Stimulated activated CD4-positive, alpha-beta T cell treated with anti-CD3 and anti-CD28 coated beads, Interleukin-12 subunit alpha, Interleukin-12 subunit beta, amount 100 ng/mL, for 24 hours (primary cell): ENCODE measurements around the gene B3GNT7.
"Not testable (repeated sequence)": the region's sequence is repeated elsewhere in the genome, so short reads cannot be mapped to it uniquely, and the experiment has no call there.

Experiments
- DNase-seq, 2 experiments: peaks; one replicate each; pipeline ENCODE4 v3.0.0-alpha.2; 2020; ENCODE audit warnings: low read depth in 2 of 2

B3GNT7 gene

DNA sequence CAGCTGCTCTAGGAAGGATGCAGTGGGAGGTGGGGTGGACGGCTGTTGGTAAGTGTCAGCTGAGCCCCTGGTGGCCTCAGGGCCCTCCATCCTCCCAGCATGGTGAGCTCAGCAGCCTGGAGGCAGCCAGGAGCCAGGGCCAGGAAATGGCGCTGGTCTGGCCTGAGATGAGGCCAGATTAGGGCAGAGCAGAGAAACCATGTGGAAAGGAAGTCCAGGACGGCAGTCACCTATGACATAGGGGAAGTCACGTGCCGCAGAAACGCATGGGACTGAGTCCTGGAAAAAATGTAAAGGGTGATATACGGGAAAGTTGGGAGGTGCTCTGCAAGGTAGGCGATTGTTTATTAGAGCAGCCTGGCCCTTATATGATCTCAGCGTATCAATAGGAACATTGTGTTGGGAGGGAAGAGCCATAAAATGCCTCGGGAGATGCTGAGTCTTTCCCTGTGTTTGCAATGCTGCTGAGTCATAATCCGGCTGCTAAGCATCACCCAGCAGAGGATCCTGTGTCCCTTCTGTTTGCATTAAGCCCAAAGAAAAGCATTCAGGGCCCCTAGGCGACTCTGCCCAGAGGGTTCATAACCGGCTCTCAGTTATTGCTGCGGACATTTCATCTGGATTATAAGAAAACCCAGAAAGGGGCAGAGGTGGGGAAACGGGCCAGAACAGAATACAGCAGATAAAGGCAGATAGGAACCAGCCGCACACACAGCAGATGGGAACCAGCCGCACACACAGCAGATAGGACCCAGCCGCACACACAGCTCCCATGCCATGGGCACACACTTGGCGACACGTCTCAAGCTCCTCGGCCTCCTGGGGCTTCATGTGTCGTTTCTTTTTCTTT, 30.3 kb upstream of the B3GNT7 start:
- no peak for DNase-seq

- no peak for DNase-seq
Observed at GRCh38 chr2:231367178-231367577, 28.3 kb upstream of the B3GNT7 start.

DNA sequence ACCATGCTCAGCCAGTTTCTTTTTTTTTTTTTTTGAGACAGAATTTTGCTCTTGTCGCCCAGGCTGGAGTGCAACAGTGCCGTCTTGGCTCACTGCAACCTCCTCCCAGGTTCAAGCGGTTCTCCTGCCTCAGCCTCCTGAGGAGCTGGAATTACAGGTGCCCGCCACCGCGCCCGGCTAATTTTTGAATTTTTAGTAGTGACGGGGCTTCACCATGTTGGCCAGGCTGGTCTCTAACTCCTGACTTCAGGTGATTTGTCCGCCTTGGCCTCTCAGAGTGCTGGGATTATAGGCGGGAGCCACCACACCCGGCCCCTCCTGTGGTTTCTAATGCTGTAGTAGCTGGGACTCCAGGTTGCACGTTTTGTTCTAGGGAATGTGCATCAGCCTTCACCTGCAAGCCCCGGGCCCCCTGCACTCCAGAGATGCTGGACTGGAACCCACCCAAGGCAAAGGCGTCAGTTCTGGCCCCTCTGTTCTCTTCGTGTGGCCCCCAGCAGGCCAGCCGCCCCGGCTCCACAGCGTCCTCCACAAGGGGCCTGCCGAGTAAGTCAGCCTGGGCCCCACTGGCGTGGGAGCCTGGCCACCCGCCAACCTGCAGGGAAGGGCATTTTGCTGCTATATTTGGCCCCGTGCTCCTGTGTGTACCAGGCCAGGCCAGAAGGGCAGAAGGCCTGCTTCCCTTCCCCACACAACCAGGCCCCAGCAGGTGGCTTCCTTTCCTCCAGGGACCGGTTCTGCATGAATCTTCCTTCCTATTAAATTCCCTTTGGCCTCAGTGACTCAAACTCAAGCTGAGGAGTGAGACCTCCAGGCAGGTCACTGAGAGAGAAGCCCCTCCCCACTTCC, 25.7 kb upstream of the B3GNT7 start:
- DNase-seq, result no peak

DNA sequence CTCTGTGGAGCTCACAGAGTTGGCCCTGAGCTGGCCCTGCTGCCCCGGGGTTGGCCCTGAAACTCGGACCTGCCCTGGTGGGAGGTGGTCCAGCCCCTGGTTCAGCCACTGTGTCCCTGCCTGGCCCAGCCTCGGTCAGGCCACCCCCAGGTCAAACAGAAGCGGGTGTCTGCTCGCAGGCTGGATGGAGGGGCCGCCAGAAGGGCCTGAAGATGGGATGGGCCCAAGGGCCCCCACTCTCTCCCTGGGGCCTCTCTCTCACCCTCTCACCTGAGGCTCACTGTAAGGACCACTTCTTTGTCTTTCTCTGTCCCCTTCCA, 25.1 kb upstream of the B3GNT7 start:
- no peak for DNase-seq

- DNase-seq, result no peak
Observed at GRCh38 chr2:231370749-231371429, 24.6 kb upstream of the B3GNT7 start.

DNA sequence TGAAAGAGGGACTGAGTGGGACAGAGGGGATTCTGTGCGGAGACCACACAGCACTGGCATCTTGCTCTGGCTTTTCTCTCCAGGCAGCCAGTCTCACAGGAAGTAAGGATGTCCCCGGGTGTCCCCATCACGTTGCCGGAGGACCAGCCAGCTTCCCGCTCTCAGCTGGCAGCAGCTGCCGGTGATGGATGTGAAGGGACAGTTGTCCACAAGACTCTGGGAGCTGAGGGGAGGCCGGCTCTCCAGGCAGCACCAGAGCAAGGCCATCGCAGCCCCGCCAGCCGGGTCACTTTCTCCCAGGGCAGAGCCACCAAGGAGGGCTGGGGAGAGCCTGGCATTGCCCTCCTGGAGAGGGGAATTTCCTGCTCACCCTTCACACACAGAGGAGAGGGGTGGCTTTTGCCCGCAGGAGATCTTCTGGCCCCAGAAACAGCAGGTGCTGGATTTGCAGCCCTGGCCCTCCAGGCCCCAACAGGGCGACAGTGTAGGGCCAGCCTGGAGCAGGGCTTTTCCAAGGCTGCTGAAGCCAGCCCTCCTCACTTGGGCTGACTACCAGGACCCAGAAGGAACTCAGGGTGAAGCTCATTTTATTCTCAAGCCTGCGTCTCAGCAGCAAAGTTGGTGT, 24.0 kb upstream of the B3GNT7 start:
- no peak for DNase-seq

GRCh38 chr2:231372326-231372725, 23.2 kb upstream of the B3GNT7 start:
- no peak for DNase-seq

- no peak for DNase-seq
Observed at GRCh38 chr2:231373184-231373583, 22.3 kb upstream of the B3GNT7 start.

- DNase-seq, result no peak
Observed at GRCh38 chr2:231373786-231374349, 21.6 kb upstream of the B3GNT7 start.

GRCh38 chr2:231374771-231375170, 20.7 kb upstream of the B3GNT7 start:
- DNase-seq, result no peak

- not testable (repeated sequence) for DNase-seq
Observed at GRCh38 chr2:231375994-231376615, 19.4 kb upstream of the B3GNT7 start.

DNA sequence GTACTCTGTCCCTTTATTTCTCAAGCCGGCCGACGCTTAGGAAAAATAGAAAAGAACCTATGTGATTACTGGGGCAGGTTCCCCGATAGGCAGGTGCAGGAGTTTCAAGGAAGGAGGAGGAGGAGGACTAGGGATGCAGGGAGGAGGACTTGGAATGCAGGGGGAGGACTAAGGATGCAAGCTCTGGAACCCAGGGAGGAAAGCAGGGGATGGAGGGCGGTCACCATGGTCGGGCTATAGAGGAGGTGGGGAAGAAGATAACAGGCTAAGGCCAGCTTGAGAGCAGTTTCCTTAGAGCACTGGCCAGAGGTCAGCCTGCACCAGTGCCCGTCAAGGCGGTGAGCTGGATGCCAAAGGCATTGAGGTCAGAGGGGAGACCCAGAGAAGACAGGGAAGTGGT, 18.7 kb upstream of the B3GNT7 start:
- no peak for DNase-seq

- DNase-seq, result no peak
Observed at GRCh38 chr2:231378026-231378722, 17.3 kb upstream of the B3GNT7 start.

DNA sequence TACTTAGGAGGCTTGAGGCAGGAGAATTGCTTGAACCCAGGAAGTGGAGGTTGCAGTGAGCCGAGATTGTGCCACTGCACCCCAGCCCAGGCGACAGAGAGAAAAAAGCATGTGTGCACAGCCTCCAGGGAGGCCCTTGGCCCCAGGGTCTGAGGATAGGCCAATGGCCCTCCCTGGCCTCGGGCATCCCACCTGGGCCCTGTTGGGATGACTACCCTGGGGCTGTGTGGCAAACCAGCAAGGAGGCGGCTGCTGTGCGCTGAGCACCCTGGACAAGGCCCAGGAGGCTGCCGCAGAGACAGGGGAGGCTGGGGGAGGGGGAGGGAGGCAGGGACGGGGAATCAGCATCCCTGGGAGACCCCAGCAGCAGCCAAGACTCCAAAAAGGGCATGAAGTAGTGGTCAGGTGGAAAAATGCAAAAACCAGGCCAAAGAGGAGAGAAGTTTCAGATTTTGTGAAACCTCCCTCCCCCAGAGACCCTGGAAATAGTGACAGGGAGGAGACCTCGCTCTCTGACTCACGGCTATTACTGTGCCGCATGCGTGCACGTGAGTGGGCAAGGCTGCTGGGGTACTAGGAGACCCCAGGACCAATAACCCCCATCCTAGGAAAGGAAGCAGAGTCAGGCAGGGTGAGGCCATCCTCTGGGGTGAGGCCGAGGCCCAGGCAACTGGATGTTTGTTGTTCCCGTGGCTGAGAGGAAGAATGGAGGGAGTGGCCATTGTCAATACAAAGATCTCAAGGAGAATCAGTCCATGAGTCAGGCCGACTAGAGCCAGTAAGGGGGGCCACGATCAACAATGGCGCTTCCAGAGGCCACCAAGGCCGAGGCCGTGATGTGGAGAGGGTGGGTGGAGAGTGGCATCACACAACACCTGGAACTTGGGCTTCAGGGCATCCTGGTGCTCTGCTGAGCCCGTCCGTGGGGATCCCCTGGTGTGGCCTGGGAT, 16.0 kb upstream of the B3GNT7 start:
- no peak for DNase-seq

DNA sequence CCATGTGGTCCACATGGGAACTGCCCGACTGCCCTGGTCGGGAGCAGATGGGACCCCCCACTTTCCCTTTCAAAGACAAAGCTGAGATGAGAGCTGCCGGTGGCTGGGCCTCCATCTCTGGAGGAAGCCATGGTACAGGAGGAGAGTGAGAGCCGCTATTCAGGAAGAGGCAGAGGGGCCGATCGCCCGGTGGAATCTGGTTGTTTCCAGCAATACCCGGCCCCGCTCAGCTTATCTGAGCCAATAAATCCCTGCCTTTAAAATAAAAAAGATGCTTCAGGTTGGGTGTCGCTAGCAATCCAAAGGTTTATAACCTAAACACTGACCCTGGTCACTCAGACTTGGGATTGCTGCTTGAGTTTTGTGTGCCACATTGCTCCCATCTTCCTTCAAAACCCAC, 15.2 kb upstream of the B3GNT7 start:
- no peak for DNase-seq

DNA sequence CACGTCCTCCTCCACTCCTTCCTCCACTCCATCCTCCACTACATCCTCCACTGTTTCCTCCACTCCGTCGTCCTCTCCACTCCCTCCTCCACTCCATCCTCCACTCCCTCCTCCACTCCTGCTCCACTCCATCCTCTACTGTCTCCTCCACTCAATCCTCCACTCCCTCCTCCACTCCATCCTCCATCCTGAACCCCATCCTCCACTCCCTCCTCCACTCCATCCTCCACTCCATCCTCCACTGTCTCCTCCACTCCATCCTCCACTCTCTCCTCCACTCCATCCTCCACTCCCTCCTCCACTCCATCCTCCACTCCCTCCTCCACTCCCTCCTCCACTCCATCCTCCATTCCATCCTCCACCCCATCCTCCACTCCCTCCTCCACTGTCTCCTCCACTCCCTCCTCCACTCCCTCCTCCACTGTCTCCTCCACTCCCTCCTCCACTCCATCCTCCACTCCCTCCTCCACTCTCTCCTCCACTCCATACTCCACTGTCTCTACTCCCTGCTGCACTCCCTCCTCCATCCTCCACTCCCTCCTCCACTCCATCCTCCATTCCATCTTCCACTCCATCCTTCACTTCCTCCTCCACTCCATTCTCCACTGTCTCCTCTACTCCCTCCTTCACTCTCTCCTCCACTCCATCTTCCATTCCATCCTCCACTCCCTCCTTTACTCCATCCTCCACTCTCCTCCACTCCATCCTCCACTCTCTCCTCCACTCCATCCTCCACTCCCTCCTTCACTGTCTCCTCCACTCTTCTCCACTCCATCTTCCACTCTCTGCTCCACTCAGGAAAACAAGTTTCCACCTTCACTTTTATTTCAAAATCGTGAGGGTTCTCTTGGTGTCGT, 14.3 kb upstream of the B3GNT7 start:
- DNase-seq, result no peak

DNA sequence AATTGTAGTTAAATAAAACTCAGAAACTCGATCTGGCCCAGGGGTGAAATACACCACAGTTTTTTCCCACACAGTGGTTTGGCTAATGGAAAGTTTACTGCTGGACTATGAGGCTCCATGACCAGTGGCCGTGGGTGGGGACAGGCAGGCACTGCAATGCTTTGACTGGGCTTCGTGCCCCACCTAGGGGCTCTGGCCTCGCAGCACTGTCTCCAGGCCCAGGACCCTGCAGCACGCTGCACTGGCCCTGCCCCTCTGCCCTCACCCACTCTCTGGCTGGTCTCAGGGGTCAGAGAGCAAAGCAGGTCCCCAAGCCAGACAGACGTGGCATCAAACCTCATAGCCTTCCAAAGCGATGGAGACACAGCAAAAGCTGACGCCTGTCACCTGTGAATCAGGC, 13.4 kb upstream of the B3GNT7 start:
- no peak for DNase-seq

DNA sequence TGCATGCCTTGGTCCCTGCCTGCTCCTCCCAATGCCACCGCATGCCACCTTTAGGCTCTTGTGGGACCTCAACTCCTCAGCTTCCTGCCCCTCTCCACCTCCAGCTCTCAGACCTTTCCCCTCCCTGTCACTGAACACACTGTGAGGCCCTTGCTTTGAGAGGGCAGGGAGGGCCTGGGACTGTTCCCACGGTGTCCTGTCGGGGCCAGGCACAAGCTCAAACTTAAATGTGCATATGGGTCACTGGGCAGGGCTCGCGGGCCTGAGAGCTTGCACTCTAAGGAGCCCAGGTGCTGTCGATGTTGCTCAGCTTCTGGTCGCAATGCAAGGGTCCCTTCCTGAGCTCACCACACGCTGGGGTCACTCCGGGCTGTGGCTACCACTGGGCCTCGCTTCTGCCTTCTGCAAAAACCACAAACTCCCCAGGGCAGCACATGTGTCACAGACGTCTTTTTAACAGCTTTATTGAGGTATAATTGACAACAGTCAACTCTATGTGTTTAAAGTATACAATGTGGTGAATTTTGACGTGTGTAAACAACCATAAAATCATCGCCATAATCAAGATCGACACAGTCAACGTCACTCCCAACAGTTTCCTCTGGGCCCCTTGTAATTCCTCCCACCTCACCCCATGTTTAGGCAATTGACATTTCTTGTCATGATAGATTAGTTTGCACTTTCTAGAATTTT, 11.9 kb upstream of the B3GNT7 start:
- DNase-seq, result no peak
